Neural cell (in vitro differentiated cells): Measurements from ENCODE around the gene KCNIP4. TPM values are rescaled to one million over a fixed set of nuclear protein-coding genes. Genes with fewer than 3 reads are reported as not detected.
A peak's percentile ranks its signal among the peaks of the same experiment; 100 is the strongest.

Experiments used
- H2AFZ ChIP-seq: fragments of 200-600, 300-800 bp; sonication (generic), shearing (Covaris generic); 2 replicates; pipeline ENCODE4 v1.6.0; 2014; ENCODE audit warnings: low read depth, mild to moderate bottlenecking, antibody characterized with exemption, low read length, moderate library complexity
- H3F3A ChIP-seq: fragments of 200-600 bp; shearing (Covaris generic); 2 replicates; pipeline ENCODE4 v1.6.1; 2016; ENCODE audit warnings: mild to moderate bottlenecking, moderate library complexity, mixed read lengths, antibody characterized with exemption, low read length; ENCODE audit not compliant: insufficient read depth, poor library complexity, severe bottlenecking
- H3K27ac ChIP-seq: fragments of 200-600, 300-800 bp; sonication (generic), shearing (Covaris generic); 2 replicates; pipeline ENCODE4 v1.5.1; 2014; ENCODE audit warnings: mild to moderate bottlenecking, low read length, moderate library complexity
- H3K27me3 ChIP-seq: fragments of 300-800, 200-600 bp; sonication (generic), shearing (Covaris generic); 2 replicates; pipeline ENCODE4 v1.6.0; 2014; ENCODE audit warnings: mild to moderate bottlenecking, low read depth, low read length, moderate library complexity; ENCODE audit not compliant: insufficient read depth
- H3K36me3 ChIP-seq: fragments of 300-800, 200-600 bp; sonication (generic), shearing (Covaris generic); 2 replicates; pipeline ENCODE4 v1.5.1; 2014; ENCODE audit warnings: mild to moderate bottlenecking, antibody characterized with exemption, low read length, moderate library complexity; ENCODE audit not compliant: insufficient read depth
- H3K4me2 ChIP-seq: fragments of 300-800, 200-600 bp; sonication (generic), shearing (Covaris generic); 2 replicates; pipeline ENCODE4 v1.6.0; 2014; ENCODE audit warnings: mild to moderate bottlenecking, low read length
- H3K4me3 ChIP-seq: fragments of 300-800, 200-600 bp; sonication (generic), shearing (Covaris generic); 2 replicates; pipeline ENCODE4 v1.5.1; 2014; ENCODE audit warnings: mild to moderate bottlenecking, low read length, moderate library complexity
- H3K79me2 ChIP-seq: fragments of 200-600 bp; shearing (Covaris generic); replicated peaks from 2 replicates; pipeline ENCODE4 v1.6.0; 2014; ENCODE audit warnings: mild to moderate bottlenecking, low read length, moderate library complexity; ENCODE audit not compliant: insufficient read depth
- H3K9ac ChIP-seq: fragments of 300-800, 200-600 bp; sonication (generic), shearing (Covaris generic); 2 replicates; pipeline ENCODE4 v1.6.1; 2016; ENCODE audit warnings: mild to moderate bottlenecking, low read length, mixed read lengths
- H3K9me2 ChIP-seq: fragments of 200-600 bp; shearing (Covaris generic); 2 replicates; pipeline ENCODE4 v1.6.1; 2016; ENCODE audit warnings: mild to moderate bottlenecking, low read length, mixed read lengths; ENCODE audit not compliant: insufficient read depth
- H3K9me3 ChIP-seq: fragments of 200-600, 300-800 bp; sonication (generic), shearing (Covaris generic); 2 replicates; pipeline ENCODE4 v1.6.1; 2016; ENCODE audit warnings: mild to moderate bottlenecking, mixed run types, low read length, moderate library complexity, mixed read lengths
- H4K20me1 ChIP-seq: fragments of 200-600 bp; shearing (Covaris generic); 2 replicates; pipeline ENCODE4 v1.6.1; 2016; ENCODE audit warnings: mild to moderate bottlenecking, mixed run types; ENCODE audit not compliant: insufficient read depth
- EP300 ChIP-seq: fragments of 450-650 bp; conservative IDR thresholded peaks from 2 replicates; pipeline ENCODE4 v1.6.1; 2014; ENCODE audit warnings: antibody characterized with exemption, mild to moderate bottlenecking, moderate library complexity; ENCODE audit not compliant: poor library complexity, severe bottlenecking
- EZH2 ChIP-seq: fragments of 200-600, 300-800 bp; shearing (Covaris generic), sonication (generic); IDR thresholded peaks from 2 replicates; pipeline ENCODE4 v1.6.1; 2014; ENCODE audit warnings: antibody characterized with exemption, low read length, borderline replicate concordance, mild to moderate bottlenecking; ENCODE audit not compliant: insufficient read depth, poor library complexity, severe bottlenecking
- MXI1 ChIP-seq: fragments of 450-650 bp; conservative IDR thresholded peaks from 2 replicates; pipeline ENCODE4 v1.6.1; 2014; ENCODE audit warnings: antibody characterized with exemption, mild to moderate bottlenecking; ENCODE audit not compliant: poor library complexity, severe bottlenecking
- POLR2AphosphoS5 ChIP-seq: IDR thresholded peaks from 2 replicates; pipeline ENCODE4 v1.6.1; 2012
- RAD21 ChIP-seq: fragments of 450-650 bp; conservative IDR thresholded peaks from 2 replicates; pipeline ENCODE4 v1.6.1; 2014; ENCODE audit warnings: antibody characterized with exemption, mild to moderate bottlenecking, moderate library complexity
- SMC3 ChIP-seq: fragments of 450-650 bp; conservative IDR thresholded peaks from 2 replicates; pipeline ENCODE4 v1.6.1; 2014; ENCODE audit warnings: antibody characterized with exemption, mild to moderate bottlenecking, moderate library complexity; ENCODE audit not compliant: poor library complexity
- TAF1 ChIP-seq: IDR thresholded peaks from 2 replicates; pipeline ENCODE4 v1.6.1; 2012; ENCODE audit warnings: low read depth
- polyA plus RNA-seq: library from polyadenylated mRNA; depleted of rRNA; stranded (reverse); fragments of >200 nt; gene quantifications from 2 replicates; pipeline ENCODE4 v1.2.3, GENCODE V29; 2014
- TF ChIP-seq, protein P1 (sequence below): IDR thresholded peaks from 2 replicates; pipeline ENCODE4 v1.6.1; 2012; ENCODE audit warnings: borderline replicate concordance
- TF ChIP-seq, protein P2 (sequence below): fragments of 450-650 bp; IDR thresholded peaks from 2 replicates; pipeline ENCODE4 v1.5.1; 2014; ENCODE audit warnings: antibody characterized with exemption, mild to moderate bottlenecking, moderate library complexity; ENCODE audit not compliant: poor library complexity, severe bottlenecking

KCNIP4 gene
- polyA plus RNA-seq, 1 donor from 2014 or later: 22.8 TPM

DNA sequence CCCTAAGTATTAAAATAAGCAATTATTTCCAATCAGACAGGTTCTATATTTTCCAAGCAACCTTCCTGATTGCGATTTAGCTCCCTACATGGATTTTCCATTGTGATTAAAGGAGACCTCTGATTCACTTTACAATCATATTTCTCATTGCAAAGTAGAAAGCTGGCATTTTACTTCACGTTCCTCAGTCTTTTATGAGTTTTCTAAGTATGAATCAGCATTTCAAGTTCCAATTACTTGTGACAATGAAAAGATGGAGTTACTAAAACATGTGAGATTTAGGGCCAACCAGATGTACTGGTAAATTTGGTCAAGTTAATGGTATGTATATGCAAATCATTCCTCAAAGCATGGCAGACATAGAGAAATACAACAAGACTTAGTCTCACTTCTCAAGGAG lies 206.2 kb downstream of the KCNIP4 start:
- H4K20me1 ChIP-seq: no peaks in the 10 kb centered on the region
- H3K9me3 ChIP-seq: no peaks in the 10 kb centered on the region
- H3K9ac ChIP-seq: no peak overlapping the region
- no peak overlapping the region for H2AFZ ChIP-seq
- H3F3A ChIP-seq: no peaks in the 10 kb centered on the region
- no peak overlapping the region for H3K4me2 ChIP-seq
- no peaks in the 10 kb centered on the region for H3K9me2 ChIP-seq
- H3K36me3 ChIP-seq: no peaks in the 10 kb centered on the region
- H3K27me3 ChIP-seq: no peaks in the 10 kb centered on the region
- no peak overlapping the region for H3K4me3 ChIP-seq
- H3K27ac ChIP-seq: no peak overlapping the region
- no peaks in the 10 kb centered on the region for H3K79me2 ChIP-seq
- TF ChIP-seq RAD21 (no peak), POLR2AphosphoS5 (no peak), EP300 (no peak), SMC3 (no peak)

DNA sequence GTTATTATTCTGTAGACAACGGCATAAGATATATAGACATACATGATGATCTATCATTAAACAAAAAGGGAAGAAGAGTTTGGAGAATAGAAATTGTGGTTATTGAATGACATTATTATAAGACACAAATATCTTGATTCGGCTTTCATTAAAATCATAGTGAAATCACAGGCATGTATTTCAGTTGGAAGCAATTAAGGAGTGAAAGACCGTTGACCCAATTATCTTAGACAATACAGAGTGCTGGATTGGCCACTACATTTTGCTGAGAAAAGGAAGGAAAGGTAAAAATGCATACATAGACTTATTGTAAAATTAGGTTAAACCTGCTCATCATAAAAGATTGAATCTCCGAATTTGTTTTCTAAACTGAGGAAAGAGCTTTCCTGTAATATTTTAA lies 209.8 kb downstream of the KCNIP4 start:
- TF ChIP-seq, protein P1, sequence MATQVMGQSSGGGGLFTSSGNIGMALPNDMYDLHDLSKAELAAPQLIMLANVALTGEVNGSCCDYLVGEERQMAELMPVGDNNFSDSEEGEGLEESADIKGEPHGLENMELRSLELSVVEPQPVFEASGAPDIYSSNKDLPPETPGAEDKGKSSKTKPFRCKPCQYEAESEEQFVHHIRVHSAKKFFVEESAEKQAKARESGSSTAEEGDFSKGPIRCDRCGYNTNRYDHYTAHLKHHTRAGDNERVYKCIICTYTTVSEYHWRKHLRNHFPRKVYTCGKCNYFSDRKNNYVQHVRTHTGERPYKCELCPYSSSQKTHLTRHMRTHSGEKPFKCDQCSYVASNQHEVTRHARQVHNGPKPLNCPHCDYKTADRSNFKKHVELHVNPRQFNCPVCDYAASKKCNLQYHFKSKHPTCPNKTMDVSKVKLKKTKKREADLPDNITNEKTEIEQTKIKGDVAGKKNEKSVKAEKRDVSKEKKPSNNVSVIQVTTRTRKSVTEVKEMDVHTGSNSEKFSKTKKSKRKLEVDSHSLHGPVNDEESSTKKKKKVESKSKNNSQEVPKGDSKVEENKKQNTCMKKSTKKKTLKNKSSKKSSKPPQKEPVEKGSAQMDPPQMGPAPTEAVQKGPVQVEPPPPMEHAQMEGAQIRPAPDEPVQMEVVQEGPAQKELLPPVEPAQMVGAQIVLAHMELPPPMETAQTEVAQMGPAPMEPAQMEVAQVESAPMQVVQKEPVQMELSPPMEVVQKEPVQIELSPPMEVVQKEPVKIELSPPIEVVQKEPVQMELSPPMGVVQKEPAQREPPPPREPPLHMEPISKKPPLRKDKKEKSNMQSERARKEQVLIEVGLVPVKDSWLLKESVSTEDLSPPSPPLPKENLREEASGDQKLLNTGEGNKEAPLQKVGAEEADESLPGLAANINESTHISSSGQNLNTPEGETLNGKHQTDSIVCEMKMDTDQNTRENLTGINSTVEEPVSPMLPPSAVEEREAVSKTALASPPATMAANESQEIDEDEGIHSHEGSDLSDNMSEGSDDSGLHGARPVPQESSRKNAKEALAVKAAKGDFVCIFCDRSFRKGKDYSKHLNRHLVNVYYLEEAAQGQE: no peak
- TF ChIP-seq SMC3: no peak
- TF ChIP-seq POLR2AphosphoS5: no peak
- TF ChIP-seq, protein P2, sequence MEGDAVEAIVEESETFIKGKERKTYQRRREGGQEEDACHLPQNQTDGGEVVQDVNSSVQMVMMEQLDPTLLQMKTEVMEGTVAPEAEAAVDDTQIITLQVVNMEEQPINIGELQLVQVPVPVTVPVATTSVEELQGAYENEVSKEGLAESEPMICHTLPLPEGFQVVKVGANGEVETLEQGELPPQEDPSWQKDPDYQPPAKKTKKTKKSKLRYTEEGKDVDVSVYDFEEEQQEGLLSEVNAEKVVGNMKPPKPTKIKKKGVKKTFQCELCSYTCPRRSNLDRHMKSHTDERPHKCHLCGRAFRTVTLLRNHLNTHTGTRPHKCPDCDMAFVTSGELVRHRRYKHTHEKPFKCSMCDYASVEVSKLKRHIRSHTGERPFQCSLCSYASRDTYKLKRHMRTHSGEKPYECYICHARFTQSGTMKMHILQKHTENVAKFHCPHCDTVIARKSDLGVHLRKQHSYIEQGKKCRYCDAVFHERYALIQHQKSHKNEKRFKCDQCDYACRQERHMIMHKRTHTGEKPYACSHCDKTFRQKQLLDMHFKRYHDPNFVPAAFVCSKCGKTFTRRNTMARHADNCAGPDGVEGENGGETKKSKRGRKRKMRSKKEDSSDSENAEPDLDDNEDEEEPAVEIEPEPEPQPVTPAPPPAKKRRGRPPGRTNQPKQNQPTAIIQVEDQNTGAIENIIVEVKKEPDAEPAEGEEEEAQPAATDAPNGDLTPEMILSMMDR: no peak
- TF ChIP-seq MXI1: no peak
- TF ChIP-seq RAD21: no peak
- no peak for TF ChIP-seq EP300
- no peak for TF ChIP-seq EZH2
- no peak for TF ChIP-seq TAF1
- no peaks in the 10 kb centered on the region for H3F3A ChIP-seq
- no peaks in the 10 kb centered on the region for H4K20me1 ChIP-seq
- no peaks in the 10 kb centered on the region for H3K27me3 ChIP-seq
- H3K4me3 ChIP-seq: no peak overlapping the region
- no peak overlapping the region for H3K27ac ChIP-seq
- no peak overlapping the region for H2AFZ ChIP-seq
- no peaks in the 10 kb centered on the region for H3K9me2 ChIP-seq
- H3K36me3 ChIP-seq: no peaks in the 10 kb centered on the region
- no peak overlapping the region for H3K9ac ChIP-seq
- no peaks in the 10 kb centered on the region for H3K9me3 ChIP-seq
- H3K4me2 ChIP-seq: no peak overlapping the region
- H3K79me2 ChIP-seq: no peaks in the 10 kb centered on the region

DNA sequence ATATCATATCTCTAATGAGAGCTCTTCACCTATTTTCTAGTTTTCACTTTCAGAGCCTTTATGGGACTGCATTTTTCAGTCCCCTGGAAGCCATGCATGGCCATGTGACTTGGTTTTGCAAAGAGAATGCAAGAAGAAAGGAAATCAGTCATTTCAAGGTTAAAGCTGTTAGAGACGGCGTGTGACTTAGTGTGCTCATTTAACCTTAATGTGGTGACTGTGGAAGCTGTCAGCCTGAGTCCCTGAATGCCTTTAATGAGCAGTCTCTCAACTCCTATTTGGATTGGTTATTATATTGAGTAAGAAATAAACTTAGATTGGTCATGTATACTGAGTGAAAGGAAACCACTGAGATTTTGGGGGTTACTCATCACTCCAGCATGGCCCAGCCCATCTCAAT lies 212.7 kb downstream of the KCNIP4 start:
- Histone ChIP-seq H3K9ac (no peak overlapping the region), H3F3A (no peaks in the 10 kb centered on the region), H3K4me3 (no peak overlapping the region), H3K9me3 (no peaks in the 10 kb centered on the region), H3K79me2 (no peaks in the 10 kb centered on the region), H3K9me2 (no peaks in the 10 kb centered on the region), H3K27ac (no peak overlapping the region), H2AFZ (no peak overlapping the region), H3K27me3 (no peaks in the 10 kb centered on the region), H3K36me3 (no peaks in the 10 kb centered on the region), H4K20me1 (no peaks in the 10 kb centered on the region), H3K4me2 (peak overlapping the region; percentile 10)
- TF ChIP-seq SMC3 (no peak), POLR2AphosphoS5 (no peak), EZH2 (no peak), MXI1 (no peak), EP300 (no peak), RAD21 (no peak), TAF1 (no peak)
- TF ChIP-seq, protein P2: no peak
- TF ChIP-seq, protein P1: no peak
